ENCODE results near the gene C1QTNF9B. TPM values are rescaled to one million over a fixed set of nuclear protein-coding genes. Genes with fewer than 3 reads are reported as not detected.

C1QTNF9B gene
- total RNA-seq, 2 experiments from 2014 or later = not detected

DNA sequence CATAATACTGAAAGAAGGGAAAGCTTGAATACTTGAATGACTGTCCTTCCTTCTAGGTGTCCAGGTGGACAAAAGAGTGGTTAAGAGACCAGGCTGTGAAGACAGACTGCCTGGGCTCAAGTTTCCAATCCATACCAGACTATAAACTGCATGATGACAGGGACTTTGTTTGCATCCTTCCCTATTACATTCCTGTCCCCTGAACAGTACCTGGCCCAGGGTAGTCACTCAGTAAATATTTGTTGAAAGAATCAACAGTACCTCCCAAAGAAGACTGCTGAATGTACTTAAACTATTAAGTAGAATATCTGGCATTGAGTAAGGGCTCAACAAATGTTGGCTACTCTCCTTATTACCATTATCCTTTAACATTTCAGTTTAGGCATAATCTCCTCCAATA, 37.8 kb downstream of the C1QTNF9B start:
- BruUV-seq (replicated peaks) = no TSS peak
- CTCF ChIA-PET (ENCODE audit: unreplicated experiment) = interaction anchor here (1.3 kb wide), 1 partner anchor 11 kb away, joined by 3 read pairs; no protein-coding TSS in a partner anchor

GRCh38 chr13:23858546-23858945, 38.8 kb downstream of the C1QTNF9B start:
- POLR2A ChIA-PET = interaction anchor here (0.6 kb wide), 1 partner anchor 13 kb away, joined by 3 read pairs; no protein-coding TSS in a partner anchor
- no TSS peak for BruUV-seq (replicated peaks)
- no peak overlapping the region for H3K4me2 ChIP-seq (ENCODE audit: low read length)

More for the DNA sequence above, 37.8 kb downstream of the C1QTNF9B start:
- Histone ChIP-seq H3K4me2 (ENCODE audit: low read length) (no peak overlapping the region), H3K4me1 (ENCODE audit: insufficient read depth, low read length, poor library complexity, severe bottlenecking) (peaks cover 5% of the 10 kb centered on the region), H3K36me3 (ENCODE audit: insufficient read depth, low read length) (peaks cover 20% of the 10 kb centered on the region), H3K79me2 (ENCODE audit: insufficient read depth, low read depth, low read length) (no peaks in the 10 kb centered on the region), H3K9me3 (ENCODE audit: low read length) (0 out of 2 replicates have a peak, but pooled peaks cover 5% of the 10 kb centered on the region), H3K4me3 (ENCODE audit: low read depth, low read length, poor library complexity, severe bottlenecking) (no peak overlapping the region), H2AFZ (ENCODE audit: low read length) (no peak overlapping the region), H4K20me1 (ENCODE audit: insufficient read depth, low read length) (no peaks in the 10 kb centered on the region), H3K27ac (ENCODE audit: low read depth, low read length, poor library complexity, severe bottlenecking) (no peak overlapping the region), H3K9me2 (ENCODE audit: insufficient read depth, low read length) (no peaks in the 10 kb centered on the region)
- POLR2A ChIA-PET = no interaction called here
- intact Hi-C loops (cut with micrococcal nuclease; ENCODE audit: unreplicated experiment) = no loop called here
- TF ChIP-seq EZH2phosphoT487 (IDR thresholded peaks at IDR 0.05; ENCODE audit: borderline replicate concordance, low read depth, low read length) (no peak), CTCF (conservative IDR thresholded peaks at IDR 0.05; ENCODE audit: low read length) (no peak)
- DNase-seq (ENCODE audit: low spot score) = no peak

More at GRCh38 chr13:23858546-23858945, 38.8 kb downstream of the C1QTNF9B start:
- intact Hi-C loops (cut with micrococcal nuclease; ENCODE audit: unreplicated experiment) = no loop called here
- H3K79me2 ChIP-seq (ENCODE audit: insufficient read depth, low read depth, low read length) = no peaks in the 10 kb centered on the region
- H2AFZ ChIP-seq (ENCODE audit: low read length) = no peak overlapping the region
- H3K4me3 ChIP-seq (ENCODE audit: low read depth, low read length, poor library complexity, severe bottlenecking) = no peak overlapping the region
- H3K9me3 ChIP-seq (ENCODE audit: low read length) = 0 out of 2 replicates have a peak, but pooled peaks cover 5% of the 10 kb centered on the region
- H3K9me2 ChIP-seq (ENCODE audit: insufficient read depth, low read length) = no peaks in the 10 kb centered on the region
- no peak for TF ChIP-seq EZH2phosphoT487 (IDR thresholded peaks at IDR 0.05; ENCODE audit: borderline replicate concordance, low read depth, low read length)
- TF ChIP-seq CTCF (conservative IDR thresholded peaks at IDR 0.05; ENCODE audit: low read length) = no peak
- no peak overlapping the region for H3K27ac ChIP-seq (ENCODE audit: low read depth, low read length, poor library complexity, severe bottlenecking)
- peaks cover 20% of the 10 kb centered on the region for H3K36me3 ChIP-seq (ENCODE audit: insufficient read depth, low read length)
- no peak for DNase-seq (ENCODE audit: low spot score)
- peaks cover 5% of the 10 kb centered on the region for H3K4me1 ChIP-seq (ENCODE audit: insufficient read depth, low read length, poor library complexity, severe bottlenecking)
- no peaks in the 10 kb centered on the region for H4K20me1 ChIP-seq (ENCODE audit: insufficient read depth, low read length)
- CTCF ChIA-PET (ENCODE audit: unreplicated experiment) = no interaction called here

Measured in OCI-LY7 (cell line).